SK-N-MC (cell line): ENCODE results near the gene ATP6V1D.

Experiments used
- EZH2 ChIP-seq: fragments of 200-600 bp; sonication (generic); IDR thresholded peaks from one replicate; pipeline ENCODE4 v1.6.1; 2017; ENCODE audit warnings: antibody characterized with exemption
- FOXP2 ChIP-seq: optimal IDR thresholded peaks from 2 replicates; pipeline ENCODE3; 2011; ENCODE audit warnings: mild to moderate bottlenecking, moderate library complexity; ENCODE audit not compliant: insufficient read depth; ENCODE audit errors: extremely low read length, control extremely low read depth
- POLR2AphosphoS5 ChIP-seq: IDR thresholded peaks from 2 replicates; pipeline ENCODE4 v1.6.1; 2012; ENCODE audit warnings: mild to moderate bottlenecking, low read depth, low read length, borderline replicate concordance

- TF ChIP-seq EZH2, result no peak
- TF ChIP-seq POLR2AphosphoS5, result no peak
- TF ChIP-seq FOXP2, result no peak
Measured at GRCh38 chr14:67392123-67392522, 32.5 kb upstream of the ATP6V1D start.
